Right lobe of liver (tissue), 4 donors: ENCODE data around the gene PDCD5.

Experiments
- POLR2A ChIP-seq: fragments of 450-650 bp; IDR thresholded peaks from one replicate; pipeline ENCODE4 v1.6.1; 2017; ENCODE audit warnings: antibody characterized with exemption, mild to moderate bottlenecking
- TF ChIP-seq, protein P1 (sequence below), 4 donors: fragments of 200-600 bp in 3 of 4; fragments of 450-650 bp in 1 of 4; IDR thresholded peaks; one replicate each; pipeline versions ENCODE4 v1.5.1 to v1.8.0; 2016 to 2022; ENCODE audit warnings: antibody characterized with exemption in 4 of 4, mild to moderate bottlenecking in 2 of 4
- donor health status: DM: no; HTN: no; CAD: no.
- donor health status: DM: no; HTN: no; CAD: no.
- donor health status: DM: no; HTN: yes; CAD: no.

DNA sequence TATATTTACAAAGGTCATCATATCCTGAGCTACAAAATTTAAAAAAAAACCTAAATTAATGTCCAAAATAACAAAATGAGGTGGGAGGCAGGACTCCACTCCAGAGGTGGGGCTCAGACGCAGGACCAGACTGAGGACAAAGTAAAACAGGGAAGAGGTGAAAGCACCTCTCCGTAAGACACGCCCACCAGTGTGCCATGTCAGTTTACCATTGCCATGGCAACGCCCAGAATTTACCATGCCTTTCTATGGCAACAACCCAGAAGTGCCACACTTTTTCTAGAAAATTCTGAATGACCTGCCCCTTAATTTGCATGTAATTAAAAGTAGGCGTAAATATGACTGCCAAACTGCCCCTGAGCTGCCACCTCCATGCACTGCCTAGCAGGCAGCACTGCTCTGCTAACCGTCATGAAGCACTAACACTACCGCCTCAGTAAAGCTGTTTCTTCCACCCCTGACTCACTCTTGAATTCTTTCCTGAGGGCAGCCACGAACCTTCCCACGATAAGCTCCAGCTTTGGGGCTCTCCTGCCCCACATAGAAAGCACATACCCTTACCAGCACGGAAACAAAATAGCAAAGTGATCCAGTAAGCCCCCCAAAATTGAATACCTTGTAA is 22.3 kb upstream of the PDCD5 start:
- TF ChIP-seq, protein P1, sequence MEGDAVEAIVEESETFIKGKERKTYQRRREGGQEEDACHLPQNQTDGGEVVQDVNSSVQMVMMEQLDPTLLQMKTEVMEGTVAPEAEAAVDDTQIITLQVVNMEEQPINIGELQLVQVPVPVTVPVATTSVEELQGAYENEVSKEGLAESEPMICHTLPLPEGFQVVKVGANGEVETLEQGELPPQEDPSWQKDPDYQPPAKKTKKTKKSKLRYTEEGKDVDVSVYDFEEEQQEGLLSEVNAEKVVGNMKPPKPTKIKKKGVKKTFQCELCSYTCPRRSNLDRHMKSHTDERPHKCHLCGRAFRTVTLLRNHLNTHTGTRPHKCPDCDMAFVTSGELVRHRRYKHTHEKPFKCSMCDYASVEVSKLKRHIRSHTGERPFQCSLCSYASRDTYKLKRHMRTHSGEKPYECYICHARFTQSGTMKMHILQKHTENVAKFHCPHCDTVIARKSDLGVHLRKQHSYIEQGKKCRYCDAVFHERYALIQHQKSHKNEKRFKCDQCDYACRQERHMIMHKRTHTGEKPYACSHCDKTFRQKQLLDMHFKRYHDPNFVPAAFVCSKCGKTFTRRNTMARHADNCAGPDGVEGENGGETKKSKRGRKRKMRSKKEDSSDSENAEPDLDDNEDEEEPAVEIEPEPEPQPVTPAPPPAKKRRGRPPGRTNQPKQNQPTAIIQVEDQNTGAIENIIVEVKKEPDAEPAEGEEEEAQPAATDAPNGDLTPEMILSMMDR (IDR thresholded peaks at IDR 0.05) = no peak
- TF ChIP-seq POLR2A = no peak
